GM10266 (cell line): Measurements from ENCODE around the gene POLD1.

ENCODE experiments used
- DNase-seq: peaks from one replicate; pipeline ENCODE4 v3.0.0; 2012; ENCODE audit errors: extremely low spot score
- TF ChIP-seq, protein P1 (sequence below): IDR thresholded peaks from 2 replicates; pipeline ENCODE4 v1.5.1; 2012; ENCODE audit warnings: mild to moderate bottlenecking, low read depth; ENCODE audit not compliant: control insufficient read depth, insufficient read depth; ENCODE audit errors: missing control alignments

Gene POLD1

DNA sequence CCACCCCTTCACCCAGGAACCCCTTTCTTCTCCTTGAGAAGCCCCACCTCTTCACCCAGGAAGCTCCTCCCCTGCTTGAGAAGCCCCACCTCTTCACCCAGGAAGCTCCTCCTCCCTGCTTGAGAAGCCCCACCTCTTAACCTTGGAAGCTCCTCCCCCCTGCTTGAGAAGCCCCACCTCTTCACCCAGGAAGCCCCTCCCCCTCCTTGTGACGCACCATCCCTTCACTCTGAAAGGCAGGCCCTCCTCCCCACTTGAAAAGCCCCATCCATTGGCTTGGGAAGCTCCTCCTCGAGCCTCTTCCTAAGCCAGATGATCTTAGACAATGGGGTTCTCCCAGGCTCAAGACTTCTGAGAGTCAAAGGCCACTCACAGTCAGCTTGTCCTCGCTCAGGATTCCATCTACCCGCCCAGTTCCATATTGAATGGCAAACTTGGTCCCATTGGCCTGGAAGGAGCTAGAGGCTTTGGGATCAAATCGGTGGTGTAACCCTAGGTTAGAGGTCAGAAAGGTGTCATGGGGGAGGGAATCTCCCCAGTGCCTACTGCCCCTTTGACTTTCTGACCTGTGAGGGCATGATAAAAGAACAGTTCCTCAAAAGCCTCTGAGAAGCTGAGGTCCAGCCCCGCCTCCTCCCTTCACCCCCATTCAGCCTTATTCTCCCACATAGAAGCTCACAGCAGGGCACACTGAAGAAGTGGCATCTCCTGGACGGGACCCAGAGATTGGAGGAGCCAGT is 22.7 kb upstream of the POLD1 start:
- TF ChIP-seq, protein P1, sequence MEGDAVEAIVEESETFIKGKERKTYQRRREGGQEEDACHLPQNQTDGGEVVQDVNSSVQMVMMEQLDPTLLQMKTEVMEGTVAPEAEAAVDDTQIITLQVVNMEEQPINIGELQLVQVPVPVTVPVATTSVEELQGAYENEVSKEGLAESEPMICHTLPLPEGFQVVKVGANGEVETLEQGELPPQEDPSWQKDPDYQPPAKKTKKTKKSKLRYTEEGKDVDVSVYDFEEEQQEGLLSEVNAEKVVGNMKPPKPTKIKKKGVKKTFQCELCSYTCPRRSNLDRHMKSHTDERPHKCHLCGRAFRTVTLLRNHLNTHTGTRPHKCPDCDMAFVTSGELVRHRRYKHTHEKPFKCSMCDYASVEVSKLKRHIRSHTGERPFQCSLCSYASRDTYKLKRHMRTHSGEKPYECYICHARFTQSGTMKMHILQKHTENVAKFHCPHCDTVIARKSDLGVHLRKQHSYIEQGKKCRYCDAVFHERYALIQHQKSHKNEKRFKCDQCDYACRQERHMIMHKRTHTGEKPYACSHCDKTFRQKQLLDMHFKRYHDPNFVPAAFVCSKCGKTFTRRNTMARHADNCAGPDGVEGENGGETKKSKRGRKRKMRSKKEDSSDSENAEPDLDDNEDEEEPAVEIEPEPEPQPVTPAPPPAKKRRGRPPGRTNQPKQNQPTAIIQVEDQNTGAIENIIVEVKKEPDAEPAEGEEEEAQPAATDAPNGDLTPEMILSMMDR, result no peak
- no peak for DNase-seq

DNA sequence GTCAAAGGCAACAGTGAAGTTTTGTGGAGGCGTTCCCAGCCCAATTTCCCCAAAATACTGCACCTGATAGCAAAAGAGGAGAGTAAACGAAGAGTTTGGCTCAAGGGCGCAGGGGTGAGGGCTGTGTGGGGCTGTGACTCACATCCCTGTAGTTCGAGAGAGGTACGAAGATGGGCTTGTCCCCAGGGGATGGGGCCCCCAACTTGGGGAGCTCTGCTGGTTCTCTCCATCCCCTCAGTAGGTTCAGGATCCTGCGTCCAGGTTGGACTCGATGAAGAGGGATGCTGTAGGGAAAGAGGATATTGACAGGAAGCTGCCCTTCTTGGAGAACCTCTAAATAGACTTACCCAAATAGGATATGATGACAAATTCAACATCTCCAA is 22.1 kb upstream of the POLD1 start:
- DNase-seq, result no peak
- TF ChIP-seq, protein P1, result no peak

DNA sequence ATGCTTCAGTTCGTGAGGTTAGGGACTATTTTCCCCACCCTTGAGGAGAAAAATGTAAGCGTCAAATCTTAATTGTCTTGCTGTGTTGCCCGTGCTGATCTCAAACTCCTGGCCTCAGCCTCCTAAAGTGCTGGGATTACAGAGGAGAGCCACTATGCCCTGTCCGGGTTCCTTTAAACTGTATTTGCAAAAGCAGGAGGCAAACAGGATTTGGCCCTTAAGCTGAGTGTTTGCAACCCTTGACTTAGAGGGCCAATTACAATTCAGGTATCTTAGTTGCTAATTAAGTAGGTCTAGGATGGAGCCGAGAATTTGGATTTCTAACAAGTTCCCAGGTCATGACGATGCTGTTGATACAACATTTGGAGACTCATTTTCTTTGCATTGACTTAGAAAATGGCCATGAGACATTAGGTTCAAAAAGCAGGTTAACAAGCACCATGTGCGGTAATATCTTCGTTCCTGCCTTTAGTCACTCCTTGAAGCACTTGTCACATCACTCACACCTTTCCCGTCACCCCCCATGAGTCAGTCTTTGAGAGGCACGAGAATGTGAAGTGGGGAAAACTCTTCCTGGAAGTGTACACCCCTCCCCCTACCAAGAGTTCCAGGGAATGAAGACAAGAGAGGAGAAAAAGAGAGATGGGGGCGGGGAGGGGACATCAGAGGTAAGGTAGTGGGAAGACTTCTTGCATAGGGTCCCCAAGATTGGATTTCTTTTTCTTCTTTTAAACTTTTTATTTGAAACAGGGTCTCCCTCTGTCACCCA is 21.3 kb upstream of the POLD1 start:
- TF ChIP-seq, protein P1, result no peak
- DNase-seq, result no peak

DNA sequence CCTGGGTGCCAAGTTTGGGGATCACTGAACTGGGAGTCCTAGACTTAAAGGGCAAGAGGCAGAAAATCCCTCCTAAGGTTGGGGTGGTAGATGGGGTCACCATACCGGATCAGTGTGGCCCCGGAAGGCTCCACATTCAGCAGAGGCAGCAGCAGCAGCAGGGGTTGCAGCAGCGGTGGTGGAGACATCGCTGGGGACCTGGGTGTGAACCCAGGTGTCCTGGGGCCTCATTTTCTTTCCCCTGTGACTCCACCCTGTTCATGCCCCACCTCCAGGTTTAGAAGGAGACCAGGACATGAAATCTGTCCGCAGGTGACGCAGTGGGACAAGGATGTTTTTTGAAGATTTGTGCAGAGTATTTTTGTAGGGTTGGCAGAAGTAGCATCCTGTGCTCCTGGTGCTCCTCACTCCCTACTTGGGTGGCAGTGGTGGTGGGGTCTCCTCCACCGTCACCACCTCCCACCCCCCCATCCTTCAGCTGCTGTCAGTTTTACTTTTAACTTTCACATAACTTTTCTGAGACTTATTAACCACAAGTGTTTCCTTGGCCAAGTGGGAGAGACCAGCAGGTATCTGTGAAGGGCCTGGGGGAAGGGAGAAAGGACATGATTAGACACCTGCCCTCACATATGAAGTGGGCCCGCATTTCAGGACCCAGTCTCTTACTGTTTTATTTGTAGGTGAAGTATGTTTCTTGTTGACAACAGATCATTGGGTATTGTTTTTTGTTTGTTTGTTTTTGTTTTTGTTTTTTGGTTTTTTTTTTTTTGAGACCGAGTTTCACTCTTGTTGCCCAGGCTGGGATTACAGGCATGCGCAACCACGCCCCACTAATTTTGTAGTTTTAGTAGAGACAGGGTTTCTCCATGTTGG is 18.5 kb upstream of the POLD1 start, which contains the start of gene NAPSA:
NAPSA (minus strand) TSS at position 206 of the 873 bp plus-strand sequence; CDS start at position 188, 18 bp downstream.
- TF ChIP-seq, protein P1, result no peak
- no peak for DNase-seq

DNA sequence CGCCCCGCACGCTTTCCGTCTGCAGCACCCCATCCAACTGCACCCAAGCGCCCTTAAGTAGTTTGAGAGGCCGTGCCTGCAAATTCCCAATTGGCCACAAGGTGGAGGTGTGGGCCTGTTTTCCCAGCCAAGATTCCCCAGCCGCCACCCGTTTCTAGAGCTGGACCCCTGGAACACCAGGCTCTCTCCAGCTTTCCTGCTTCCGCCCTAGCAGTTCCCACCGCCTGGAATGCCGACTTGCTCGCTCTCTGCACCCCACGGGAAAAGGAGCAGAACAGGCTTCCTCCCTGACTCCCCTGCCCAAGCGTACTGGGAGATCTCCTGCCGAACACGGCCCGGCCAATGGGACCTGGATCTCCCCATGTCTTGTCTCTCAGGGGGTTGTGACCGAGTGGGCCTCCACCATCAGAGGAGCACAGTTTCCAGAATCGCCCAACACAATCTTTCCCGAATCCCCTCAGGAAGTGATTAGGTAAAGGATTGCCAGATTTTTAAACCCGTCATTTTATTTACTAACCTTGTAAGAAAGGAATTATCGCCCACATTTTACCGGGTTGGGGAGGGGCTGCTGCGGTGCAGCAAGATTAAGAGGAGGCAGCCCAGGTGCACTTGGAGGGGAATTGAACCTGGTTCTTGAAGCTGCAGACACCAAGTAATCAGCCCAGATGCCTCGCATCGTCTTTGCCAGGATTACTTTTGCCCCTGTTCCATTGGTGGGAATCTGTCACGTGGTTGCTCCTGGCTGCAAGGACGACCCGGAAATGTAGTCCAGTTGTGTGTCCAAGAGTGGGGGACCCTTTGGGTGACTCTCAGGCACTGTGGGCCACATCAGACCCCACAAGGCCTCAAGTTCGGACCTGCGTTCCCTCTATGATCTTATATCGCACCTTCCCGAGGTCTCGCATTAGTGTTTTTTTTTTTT is 15.2 kb upstream of the POLD1 start:
- DNase-seq, result peak; percentile 83
- TF ChIP-seq, protein P1, result peak; percentile 83

DNA sequence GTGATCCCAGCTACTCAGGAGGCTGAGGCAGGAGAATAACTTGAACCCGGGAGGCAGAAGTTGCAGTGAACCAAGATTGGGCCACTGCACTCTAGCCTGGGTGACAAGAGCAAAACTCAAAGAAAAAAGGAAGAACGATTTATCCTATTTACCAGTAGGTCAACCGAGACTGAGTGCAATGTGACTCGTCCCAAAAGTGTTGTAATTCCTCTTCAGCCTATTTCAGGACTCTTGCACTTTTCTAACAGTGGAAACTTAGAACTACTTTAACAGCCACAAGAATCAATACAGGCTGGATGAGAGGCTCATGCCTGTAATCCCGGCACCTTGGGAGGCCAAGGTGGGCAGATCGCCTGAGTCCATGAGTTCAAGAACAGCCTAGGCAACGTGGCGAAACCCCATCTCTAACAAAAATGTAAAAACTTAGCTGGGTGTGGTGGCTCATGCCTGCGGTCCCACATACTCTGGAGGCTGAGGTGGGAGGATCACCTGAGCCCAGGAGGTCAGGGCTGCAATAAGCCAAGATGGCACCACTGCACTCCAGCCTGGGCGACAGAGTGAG is 12.2 kb upstream of the POLD1 start:
- DNase-seq, result no peak
- TF ChIP-seq, protein P1, result no peak
